Brain microvascular endothelial cell (primary cell): Measurements from ENCODE around the gene SUPT5H.
A peak's percentile ranks its signal among the peaks of the same experiment; 100 is the strongest.

Source experiments
- DNase-seq: peaks from one replicate; pipeline ENCODE4 v3.0.0-alpha.2; 2020
- H3K27ac ChIP-seq: fragments of 250-450 bp; sonication (Bioruptor Pico); 2 replicates; pipeline ENCODE4 v1.5.1; 2020; ENCODE audit warnings: mild to moderate bottlenecking, moderate library complexity
- H3K27me3 ChIP-seq: fragments of 250-450 bp; sonication (Bioruptor Pico); replicated peaks from 2 replicates; pipeline ENCODE4 v1.5.1; 2020; ENCODE audit warnings: mild to moderate bottlenecking
- H3K36me3 ChIP-seq: fragments of 250-450 bp; sonication (Bioruptor Pico); replicated peaks from 2 replicates; pipeline ENCODE4 v1.5.1; 2020; ENCODE audit warnings: mild to moderate bottlenecking
- H3K4me3 ChIP-seq: 2 replicates; pipeline ENCODE4 v1.5.1; 2011; ENCODE audit warnings: low read depth, mild to moderate bottlenecking, control low read depth, low read length, moderate library complexity
- CTCF ChIP-seq: IDR thresholded peaks from 2 replicates; pipeline ENCODE4 v1.5.1; 2011; ENCODE audit warnings: low read depth, mild to moderate bottlenecking, moderate library complexity, low read length, control low read depth, inconsistent platforms; ENCODE audit errors: missing control alignments
- in situ Hi-C: cut with HindIII; loops from 2 replicates; pipeline ENCODE4 v1.10.0; 2017; ENCODE audit warnings: low sequenced_read_pairs, low pct_ligation_motif_present

SUPT5H gene

GRCh38 chr19:39481229-39481545 lies 35.8 kb downstream of the SUPT5H start:
- in situ Hi-C loops, result no loop called here
- Histone ChIP-seq H3K36me3 (peaks cover 25% of the 10 kb centered on the region), H3K27ac (peak overlapping the region; percentile 87), H3K27me3 (no peaks in the 10 kb centered on the region), H3K4me3 (peak overlapping the region; percentile 99)
- no peak for DNase-seq
- TF ChIP-seq CTCF, result no peak

GRCh38 chr19:39481676-39482075 lies 36.3 kb downstream of the SUPT5H start:
- H3K27me3 ChIP-seq, result no peaks in the 10 kb centered on the region
- no peak overlapping the region for H3K27ac ChIP-seq
- DNase-seq, result no peak
- H3K4me3 ChIP-seq, result peak overlapping the region; percentile 99
- no peak for TF ChIP-seq CTCF
- in situ Hi-C loops, result no loop called here
- H3K36me3 ChIP-seq, result peaks cover 24% of the 10 kb centered on the region

GRCh38 chr19:39483141-39483540 lies 37.8 kb downstream of the SUPT5H start:
- Histone ChIP-seq H3K27me3 (no peaks in the 10 kb centered on the region), H3K36me3 (peaks cover 29% of the 10 kb centered on the region), H3K4me3 (no peak overlapping the region), H3K27ac (no peak overlapping the region)
- TF ChIP-seq CTCF, result no peak
- in situ Hi-C loops, result no loop called here
- DNase-seq, result no peak

GRCh38 chr19:39489756-39490155 lies 44.4 kb downstream of the SUPT5H start:
- in situ Hi-C loops, result no loop called here
- H3K36me3 ChIP-seq, result peaks cover 56% of the 10 kb centered on the region

GRCh38 chr19:39492225-39492624 lies 46.8 kb downstream of the SUPT5H start:
- Histone ChIP-seq H3K27ac (no peak overlapping the region), H3K4me3 (no peak overlapping the region), H3K36me3 (peaks cover 38% of the 10 kb centered on the region), H3K27me3 (no peaks in the 10 kb centered on the region)
- no peak for TF ChIP-seq CTCF
- DNase-seq, result no peak
- in situ Hi-C loops, result no loop called here

More at GRCh38 chr19:39489756-39490155, 44.4 kb downstream of the SUPT5H start:
- H3K27ac ChIP-seq, result no peak overlapping the region
- DNase-seq, result no peak
- no peaks in the 10 kb centered on the region for H3K27me3 ChIP-seq
- no peak overlapping the region for H3K4me3 ChIP-seq
- no peak for TF ChIP-seq CTCF

- Histone ChIP-seq H3K27me3 (no peaks in the 10 kb centered on the region), H3K27ac (no peak overlapping the region), H3K36me3 (peaks cover 34% of the 10 kb centered on the region), H3K4me3 (no peak overlapping the region)
- in situ Hi-C loops, result no loop called here
- no peak for DNase-seq
- no peak for TF ChIP-seq CTCF
Measured at GRCh38 chr19:39492788-39493187, 47.4 kb downstream of the SUPT5H start.
